Measurements from ENCODE around the gene FOXP4.

GRCh38 chr6:41529049-41529448 is 17.1 kb upstream of the FOXP4 start:
- TF ChIP-seq CTCF (IDR thresholded peaks at IDR 0.05 in 2 of 3, conservative IDR thresholded peaks at IDR 0.05 in 1 of 3; ENCODE audit: borderline replicate concordance in 1 of 3, insufficient read depth in 1 of 3, low read depth in 2 of 3, low read length in 2 of 3) (no peak), SIN3A (IDR thresholded peaks at IDR 0.05; ENCODE audit: low read depth) (no peak), ZBTB33 (IDR thresholded peaks at IDR 0.05; ENCODE audit: extremely low read depth, insufficient replicate concordance, low read length) (no peak), SRF (IDR thresholded peaks at IDR 0.05; ENCODE audit: low read depth) (no peak), POLR2A (IDR thresholded peaks at IDR 0.05; ENCODE audit: borderline replicate concordance, extremely low read depth, insufficient read depth, insufficient read length) (no peak), EZH2 (IDR thresholded peaks at IDR 0.05) (no peak), REST (IDR thresholded peaks at IDR 0.05; ENCODE audit: low read depth) (no peak), ATF3 (IDR thresholded peaks at IDR 0.05) (no peak), YY1 (IDR thresholded peaks at IDR 0.05; ENCODE audit: extremely low read depth, insufficient replicate concordance, low read depth, low read length) (no peak)

Measured in HCT116 (cell line).